ENCODE measurements around the gene CACNA1I.

Gene CACNA1I

GRCh38 chr22:39625569-39626537 lies 55.3 kb downstream of the CACNA1I start:
- no peak for DNase-seq (ENCODE audit: low spot score)

DNA sequence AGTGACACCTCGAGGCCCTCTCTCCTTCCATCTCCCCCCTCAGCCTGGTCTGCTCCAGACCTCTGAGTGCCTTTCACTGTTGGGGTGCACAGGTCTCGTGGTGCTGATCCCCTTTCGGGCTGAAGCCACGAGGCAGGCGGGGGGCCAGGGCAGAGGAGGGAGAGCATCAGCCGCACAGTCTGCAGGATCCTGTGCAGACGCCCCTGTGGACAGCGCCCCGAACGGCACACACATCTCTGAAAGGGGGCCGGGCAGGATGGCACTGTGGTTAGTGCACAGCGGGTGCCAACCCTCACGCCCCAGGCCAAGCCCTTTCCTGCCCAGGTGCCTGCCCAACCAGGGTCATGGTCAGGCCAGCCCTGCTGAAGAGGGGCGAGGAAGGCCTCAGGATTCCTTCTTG lies 56.7 kb downstream of the CACNA1I start:
- DNase-seq (ENCODE audit: low spot score): no peak

GRCh38 chr22:39627865-39628562 lies 57.5 kb downstream of the CACNA1I start:
- no peak for DNase-seq (ENCODE audit: low spot score)

- no peak for DNase-seq (ENCODE audit: low spot score)
These were observed 58.1 kb downstream of the CACNA1I start for GRCh38 chr22:39628563-39629080.

DNA sequence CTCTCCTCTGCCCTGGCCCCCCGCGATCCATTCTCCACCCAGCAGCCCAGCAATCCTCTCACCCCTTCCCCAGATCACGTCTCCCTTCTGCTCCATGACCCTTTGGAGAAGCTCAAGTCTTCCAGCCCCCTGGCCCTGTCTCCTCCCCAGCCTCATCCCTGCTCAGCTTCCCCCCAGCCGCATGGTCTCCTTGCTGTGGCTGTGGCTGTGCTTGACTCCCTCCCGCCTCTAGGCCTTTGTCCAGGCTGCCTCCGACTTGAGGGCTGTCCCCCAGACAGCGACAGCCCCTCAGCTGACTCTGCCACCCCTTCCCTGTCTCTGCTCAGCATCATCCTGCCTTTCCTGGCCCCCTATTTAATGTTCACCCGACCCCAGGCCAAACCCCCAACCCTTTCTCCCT lies 59.3 kb downstream of the CACNA1I start:
- DNase-seq (ENCODE audit: low spot score): no peak

- no peak for DNase-seq (ENCODE audit: low spot score)
These were observed 60.2 kb downstream of the CACNA1I start for GRCh38 chr22:39630721-39631120.

DNA sequence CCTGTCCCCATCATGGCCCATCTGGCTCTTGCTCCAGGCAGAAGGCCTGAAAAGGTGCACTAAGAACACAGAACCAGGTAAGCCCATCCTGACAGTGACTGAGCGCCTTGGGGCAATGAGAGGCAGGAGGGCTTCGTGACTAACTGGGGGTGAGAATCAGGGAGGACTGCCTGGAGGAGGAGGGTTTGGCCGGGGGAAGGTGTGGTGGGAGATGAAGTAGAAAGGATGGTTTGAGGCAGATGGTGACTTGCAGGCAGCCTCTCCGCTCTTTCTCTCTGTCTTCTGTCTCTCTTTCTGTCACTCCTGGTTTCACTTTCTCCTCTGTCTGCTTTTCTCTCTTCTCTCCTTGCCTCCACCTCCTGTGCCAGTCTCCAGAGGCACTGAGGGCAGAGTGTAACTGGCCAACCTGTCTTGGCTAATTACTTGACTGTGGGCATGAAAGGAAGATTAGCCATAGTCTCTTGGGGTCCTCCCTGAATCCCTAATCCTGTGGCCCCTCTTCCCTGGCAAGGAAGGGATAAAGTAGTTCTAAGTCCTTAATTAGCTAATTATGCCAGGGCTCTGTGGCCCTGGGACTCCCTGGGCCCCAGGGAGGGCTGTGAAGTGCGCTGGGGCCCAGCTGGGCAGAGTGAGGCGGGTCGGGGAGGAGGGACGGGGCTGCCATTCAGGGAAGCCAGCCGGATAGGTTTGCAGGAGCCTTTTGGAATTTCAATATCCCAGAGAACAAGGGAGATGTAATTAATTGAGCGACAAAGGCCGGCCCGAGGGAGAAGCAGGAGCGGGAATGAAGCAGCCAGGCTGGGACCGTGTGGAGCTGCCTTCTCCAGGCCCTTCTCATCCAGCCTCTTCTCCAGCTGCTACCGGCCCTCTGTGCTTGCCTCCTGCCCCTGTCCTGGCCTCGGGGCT lies 61.1 kb downstream of the CACNA1I start:
- no peak for DNase-seq (ENCODE audit: low spot score)

- peak; percentile 91 for DNase-seq (ENCODE audit: low spot score)
These were observed 64.2 kb downstream of the CACNA1I start for GRCh38 chr22:39634530-39635405.

DNA sequence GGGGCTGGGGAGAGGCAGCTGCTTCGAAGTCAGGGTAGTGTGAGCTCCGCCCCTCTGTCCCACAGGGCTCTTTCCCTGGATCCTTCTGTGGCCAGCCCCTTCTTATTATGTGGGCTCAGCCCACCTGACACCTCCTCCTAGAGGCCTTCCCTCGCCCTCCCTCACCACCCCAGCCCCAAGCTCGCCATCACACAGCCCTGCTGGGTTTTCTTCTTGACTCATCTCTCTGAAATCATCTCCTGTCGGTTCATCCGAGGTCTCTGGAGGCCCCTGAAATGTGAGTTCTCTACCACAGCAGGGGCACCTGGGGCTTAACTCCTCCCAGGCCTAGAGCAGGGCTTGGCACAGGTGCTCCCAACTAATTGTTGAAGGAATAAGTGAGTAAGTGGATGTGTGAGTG lies 65.2 kb downstream of the CACNA1I start:
- no peak for DNase-seq (ENCODE audit: low spot score)

DNA sequence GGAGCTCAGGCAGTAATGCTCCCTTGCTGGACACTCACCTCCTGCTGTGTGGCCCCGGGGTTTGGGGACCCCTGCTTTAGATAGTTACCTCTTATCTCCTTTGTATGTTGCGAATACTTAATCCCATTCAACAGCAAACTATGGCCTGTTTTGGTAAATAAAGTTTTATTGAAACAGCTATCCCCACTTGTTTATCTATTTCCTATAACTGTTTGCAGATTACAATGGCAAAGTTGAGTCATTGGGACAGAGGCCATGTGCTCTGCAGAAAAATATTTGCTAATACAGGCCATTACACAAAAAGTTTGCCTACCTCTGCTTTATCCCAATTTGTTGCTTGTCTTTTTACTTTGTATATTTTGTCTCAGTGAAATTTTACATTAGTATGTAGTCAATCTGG lies 68.4 kb downstream of the CACNA1I start:
- DNase-seq (ENCODE audit: low spot score): no peak

DNA sequence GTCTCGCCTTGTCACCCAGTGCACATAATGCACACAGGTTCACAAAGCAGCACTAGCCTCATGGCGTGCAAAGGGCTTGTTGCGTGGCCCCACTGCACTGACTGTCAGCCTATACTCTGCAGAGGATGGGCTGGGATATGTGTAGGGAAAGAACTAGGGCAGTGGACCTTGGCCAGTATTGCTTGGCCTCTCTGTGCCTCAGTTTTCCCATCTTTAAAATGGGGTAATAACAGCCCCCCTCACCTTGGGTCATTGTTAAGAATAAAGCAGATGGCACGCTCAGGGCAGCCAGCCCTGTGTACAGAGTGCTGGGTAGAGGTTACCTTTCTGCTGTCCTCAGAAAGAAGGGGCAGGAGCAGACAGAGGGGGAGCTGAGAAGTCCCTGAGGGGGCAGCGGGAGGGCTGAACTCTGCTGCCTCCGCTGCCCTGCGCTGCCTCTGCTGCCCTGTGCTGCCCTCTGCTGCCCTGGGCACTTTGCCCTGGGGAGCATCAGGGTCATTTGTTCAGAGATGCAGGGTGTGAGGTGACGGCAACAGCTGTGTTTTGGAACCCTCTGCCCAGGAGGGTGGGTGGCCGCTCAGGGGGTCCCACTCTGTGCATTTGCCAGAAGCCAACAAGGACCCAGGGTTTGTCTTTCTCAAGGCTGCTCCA lies 71.2 kb downstream of the CACNA1I start:
- no peak for DNase-seq (ENCODE audit: low spot score)

GRCh38 chr22:39643311-39644083 lies 72.9 kb downstream of the CACNA1I start:
- no peak for DNase-seq (ENCODE audit: low spot score)

- DNase-seq (ENCODE audit: low spot score): no peak
These were observed 75.0 kb downstream of the CACNA1I start for GRCh38 chr22:39645532-39645931.

DNA sequence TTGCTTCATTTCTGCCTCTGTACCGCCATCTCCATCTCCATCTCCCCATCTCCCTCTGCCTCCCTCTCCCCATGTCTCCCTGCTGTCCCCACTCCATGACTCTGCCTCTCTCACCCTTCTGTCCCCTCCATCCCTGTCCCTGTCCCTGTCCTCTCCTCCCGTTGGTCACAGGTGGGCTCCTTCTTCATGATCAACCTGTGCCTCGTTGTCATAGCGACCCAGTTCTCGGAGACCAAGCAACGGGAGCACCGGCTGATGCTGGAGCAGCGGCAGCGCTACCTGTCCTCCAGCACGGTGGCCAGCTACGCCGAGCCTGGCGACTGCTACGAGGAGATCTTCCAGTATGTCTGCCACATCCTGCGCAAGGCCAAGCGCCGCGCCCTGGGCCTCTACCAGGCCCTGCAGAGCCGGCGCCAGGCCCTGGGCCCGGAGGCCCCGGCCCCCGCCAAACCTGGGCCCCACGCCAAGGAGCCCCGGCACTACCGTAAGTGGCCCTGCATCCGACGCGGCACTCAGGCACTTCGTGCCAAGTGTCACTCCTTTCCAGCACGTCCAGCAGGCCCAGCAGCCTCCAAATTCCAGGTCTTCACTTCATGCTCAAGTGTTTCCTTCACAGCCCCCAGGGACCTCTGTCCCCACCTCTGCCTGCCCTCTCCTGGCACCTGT lies 76.0 kb downstream of the CACNA1I start:
- DNase-seq (ENCODE audit: low spot score): no peak

- no peak for DNase-seq (ENCODE audit: low spot score)
These were observed 77.5 kb downstream of the CACNA1I start for GRCh38 chr22:39647836-39648629.

DNA sequence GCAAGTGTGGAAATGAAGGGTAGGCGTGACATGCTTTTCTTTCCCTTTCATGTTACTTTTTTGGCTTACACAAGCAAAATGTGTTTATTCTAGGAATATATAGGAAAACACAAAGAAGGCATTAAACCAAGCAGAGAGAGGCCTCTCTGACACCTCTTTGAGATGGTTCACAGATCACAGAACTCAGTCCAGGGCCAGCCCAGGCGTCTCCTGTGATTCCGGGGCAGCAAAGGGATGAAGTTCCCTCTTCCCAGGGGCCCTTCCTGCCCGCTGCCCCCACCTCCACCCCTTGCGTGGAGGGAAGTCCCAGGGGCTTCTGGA lies 78.0 kb downstream of the CACNA1I start:
- no peak for DNase-seq (ENCODE audit: low spot score)

GRCh38 chr22:39649500-39650089 lies 79.0 kb downstream of the CACNA1I start:
- DNase-seq (ENCODE audit: low spot score): no peak
